ENCODE measurements around the gene EIF2AK3. TPM values are rescaled to one million over a fixed set of nuclear protein-coding genes. Genes with fewer than 3 reads are reported as not detected.

Gene EIF2AK3
- total RNA-seq, 1 experiment from 2014 or later: 26.8 TPM

- CTCF ChIA-PET: no interaction called here
- H3K9me3 ChIP-seq: no peaks in the 10 kb centered on the region
- no peaks in the 10 kb centered on the region; the same call in 1 of the 2 replicates for H3K36me3 ChIP-seq (ENCODE audit: control insufficient read depth, insufficient read depth, low read length)
- POLR2A ChIA-PET: no interaction called here
- no peaks in the 10 kb centered on the region for H3K4me1 Mint-ChIP-seq (ENCODE audit: low read depth, unreplicated experiment)
- H3K4me3 ChIP-seq (ENCODE audit: low read depth, low read length): no peak overlapping the region
- TF ChIP-seq CTCF (IDR thresholded peaks at IDR 0.05; ENCODE audit: insufficient read depth in 1 of 2, low read depth in 1 of 2, low read length in 1 of 2, severe bottlenecking in 1 of 2, unreplicated experiment in 1 of 2): no peak
- H3K9me3 Mint-ChIP-seq (ENCODE audit: unreplicated experiment): no peaks in the 10 kb centered on the region
- H3K27ac Mint-ChIP-seq (ENCODE audit: unreplicated experiment): no peak overlapping the region
- no peaks in the 10 kb centered on the region for H3K27me3 ChIP-seq (replicated peaks; ENCODE audit: control insufficient read depth, insufficient read depth, low read length)
- no peak for DNase-seq
- intact Hi-C loops (cut with micrococcal nuclease; ENCODE audit: unreplicated experiment): no loop called here
- H3K4me1 ChIP-seq: no peaks in the 10 kb centered on the region
- H3K27me3 Mint-ChIP-seq (ENCODE audit: insufficient read depth, unreplicated experiment): no peaks in the 10 kb centered on the region
- no peak overlapping the region for H3K4me3 Mint-ChIP-seq (ENCODE audit: unreplicated experiment)
- peaks cover 25% of the 10 kb centered on the region for H3K36me3 Mint-ChIP-seq (ENCODE audit: insufficient read depth, unreplicated experiment)
- no TSS peak for BruUV-seq (replicated peaks)
These were observed 65.4 kb downstream of the EIF2AK3 start for GRCh38 chr2:88561646-88562388.

- TF ChIP-seq CTCF (IDR thresholded peaks at IDR 0.05; ENCODE audit: insufficient read depth in 1 of 2, low read depth in 1 of 2, low read length in 1 of 2, severe bottlenecking in 1 of 2, unreplicated experiment in 1 of 2): no peak
- Histone ChIP-seq H3K27me3 (replicated peaks; ENCODE audit: control insufficient read depth, insufficient read depth, low read length) (no peaks in the 10 kb centered on the region), H3K9me3 (no peaks in the 10 kb centered on the region), H3K4me3 (ENCODE audit: low read depth, low read length) (no peak overlapping the region), H3K4me1 (no peaks in the 10 kb centered on the region), H3K36me3 (ENCODE audit: control insufficient read depth, insufficient read depth, low read length) (no peaks in the 10 kb centered on the region; the same call in 1 of the 2 replicates)
- Mint-ChIP-seq H3K27me3 (ENCODE audit: insufficient read depth, unreplicated experiment) (no peaks in the 10 kb centered on the region), H3K9me3 (ENCODE audit: unreplicated experiment) (no peaks in the 10 kb centered on the region), H3K36me3 (ENCODE audit: insufficient read depth, unreplicated experiment) (peaks cover 33% of the 10 kb centered on the region), H3K4me3 (ENCODE audit: unreplicated experiment) (no peak overlapping the region), H3K4me1 (ENCODE audit: low read depth, unreplicated experiment) (no peaks in the 10 kb centered on the region), H3K27ac (ENCODE audit: unreplicated experiment) (no peak overlapping the region)
- DNase-seq: no peak
- BruUV-seq (replicated peaks): no TSS peak
- ChIA-PET POLR2A (no interaction called here), CTCF (no interaction called here)
- intact Hi-C loops (cut with micrococcal nuclease; ENCODE audit: unreplicated experiment): no loop called here
These were observed 66.5 kb downstream of the EIF2AK3 start for GRCh38 chr2:88560619-88561307.

GRCh38 chr2:88557290-88557689 is 70.0 kb downstream of the EIF2AK3 start:
- Histone ChIP-seq H3K36me3 (ENCODE audit: control insufficient read depth, insufficient read depth, low read length) (no peaks in the 10 kb centered on the region; the same call in 1 of the 2 replicates), H3K4me1 (no peaks in the 10 kb centered on the region), H3K27me3 (replicated peaks; ENCODE audit: control insufficient read depth, insufficient read depth, low read length) (no peaks in the 10 kb centered on the region), H3K9me3 (no peaks in the 10 kb centered on the region), H3K4me3 (ENCODE audit: low read depth, low read length) (no peak overlapping the region)
- Mint-ChIP-seq H3K27ac (ENCODE audit: unreplicated experiment) (no peak overlapping the region), H3K27me3 (ENCODE audit: insufficient read depth, unreplicated experiment) (no peaks in the 10 kb centered on the region), H3K36me3 (ENCODE audit: insufficient read depth, unreplicated experiment) (peaks cover 37% of the 10 kb centered on the region), H3K9me3 (ENCODE audit: unreplicated experiment) (no peaks in the 10 kb centered on the region), H3K4me3 (ENCODE audit: unreplicated experiment) (no peak overlapping the region), H3K4me1 (ENCODE audit: low read depth, unreplicated experiment) (no peaks in the 10 kb centered on the region)
- no TSS peak for BruUV-seq (replicated peaks)
- no peak for TF ChIP-seq CTCF (IDR thresholded peaks at IDR 0.05; ENCODE audit: insufficient read depth in 1 of 2, low read depth in 1 of 2, low read length in 1 of 2, severe bottlenecking in 1 of 2, unreplicated experiment in 1 of 2)
- intact Hi-C loops (cut with micrococcal nuclease; ENCODE audit: unreplicated experiment): loop anchor here (2.0 kb wide), 1 partner anchor 18 kb away; no protein-coding TSS in a partner anchor
- ChIA-PET POLR2A (no interaction called here), CTCF (no interaction called here)
- DNase-seq: no peak

Measured in Caco-2 (cell line).